SU-DHL-6 (cell line): ENCODE measurements around the gene SDF2L1.

ENCODE experiments used
- H2AFZ ChIP-seq: fragments of 200-600 bp; sonication (generic); 2 replicates; pipeline ENCODE4 v1.6.1; 2014; ENCODE audit warnings: low read depth, mild to moderate bottlenecking, moderate library complexity, mixed read lengths, antibody characterized with exemption, low read length; ENCODE audit not compliant: severe bottlenecking
- H3F3A ChIP-seq: fragments of 200-600 bp; shearing (Covaris generic); 2 replicates; pipeline ENCODE4 v1.6.0; 2016; ENCODE audit warnings: antibody characterized with exemption, mild to moderate bottlenecking; ENCODE audit not compliant: insufficient read depth
- H3K27ac ChIP-seq: fragments of 200-600 bp; sonication (generic); 2 replicates; pipeline ENCODE4 v1.5.1; 2016; ENCODE audit warnings: low read depth, mild to moderate bottlenecking, low read length, moderate library complexity, mixed read lengths
- H3K27me3 ChIP-seq: fragments of 200-600 bp; sonication (generic), shearing (Covaris generic); 2 replicates; pipeline ENCODE4 v1.6.0; 2014; ENCODE audit warnings: mild to moderate bottlenecking, low read length
- H3K36me3 ChIP-seq: fragments of 200-600 bp; sonication (generic); 2 replicates; pipeline ENCODE4 v1.6.1; 2014; ENCODE audit warnings: mild to moderate bottlenecking, low read length, mixed read lengths
- H3K4me2 ChIP-seq: fragments of 300-600, 200-600 bp; shearing (Covaris generic), sonication (generic); 2 replicates; pipeline ENCODE4 v1.6.0; 2014; ENCODE audit warnings: low read length, low read depth, mild to moderate bottlenecking; ENCODE audit not compliant: poor library complexity, severe bottlenecking
- H3K4me3 ChIP-seq: fragments of 200-600 bp; sonication (generic); 2 replicates; pipeline ENCODE4 v1.5.1; 2014; ENCODE audit warnings: antibody characterized with exemption, low read length, mild to moderate bottlenecking, mixed read lengths; ENCODE audit not compliant: insufficient read depth, poor library complexity, severe bottlenecking
- H3K79me2 ChIP-seq: fragments of 200-600 bp; sonication (generic); 2 replicates; pipeline ENCODE4 v1.6.1; 2014; ENCODE audit warnings: mild to moderate bottlenecking, low read length, moderate library complexity; ENCODE audit not compliant: insufficient read depth
- H3K9ac ChIP-seq: fragments of 200-600 bp; sonication (generic); 2 replicates; pipeline ENCODE4 v1.7.0; 2014; ENCODE audit warnings: mild to moderate bottlenecking, low read length
- H3K9me2 ChIP-seq: fragments of 200-600 bp; sonication (generic); replicated peaks from 2 replicates; pipeline ENCODE4 v1.6.1; 2014; ENCODE audit warnings: low read length; ENCODE audit not compliant: insufficient read depth
- H3K9me3 ChIP-seq: fragments of 200-600 bp; sonication (generic); 2 replicates; pipeline ENCODE4 v1.6.1; 2014; ENCODE audit warnings: low read length, mixed read lengths; ENCODE audit not compliant: insufficient read depth
- H4K20me1 ChIP-seq: fragments of 200-600 bp; sonication (generic); 2 replicates; pipeline ENCODE4 v1.6.1; 2014; ENCODE audit warnings: low read depth, mild to moderate bottlenecking, antibody characterized with exemption, low read length, moderate library complexity, mixed read lengths
- EZH2phosphoT487 ChIP-seq: fragments of 200-600 bp; sonication (generic), shearing (Covaris generic); conservative IDR thresholded peaks from 2 replicates; pipeline ENCODE4 v1.6.1; 2018; ENCODE audit warnings: mild to moderate bottlenecking, antibody characterized with exemption, low read length, moderate library complexity, mixed read lengths
- TF ChIP-seq, protein P1 (sequence below): fragments of 200-600 bp; sonication (generic); IDR thresholded peaks from one replicate; pipeline ENCODE4 v1.5.1; 2017; ENCODE audit warnings: antibody characterized with exemption, mild to moderate bottlenecking, low read length, moderate library complexity; ENCODE audit not compliant: insufficient read depth, poor library complexity, severe bottlenecking

SDF2L1 gene

DNA sequence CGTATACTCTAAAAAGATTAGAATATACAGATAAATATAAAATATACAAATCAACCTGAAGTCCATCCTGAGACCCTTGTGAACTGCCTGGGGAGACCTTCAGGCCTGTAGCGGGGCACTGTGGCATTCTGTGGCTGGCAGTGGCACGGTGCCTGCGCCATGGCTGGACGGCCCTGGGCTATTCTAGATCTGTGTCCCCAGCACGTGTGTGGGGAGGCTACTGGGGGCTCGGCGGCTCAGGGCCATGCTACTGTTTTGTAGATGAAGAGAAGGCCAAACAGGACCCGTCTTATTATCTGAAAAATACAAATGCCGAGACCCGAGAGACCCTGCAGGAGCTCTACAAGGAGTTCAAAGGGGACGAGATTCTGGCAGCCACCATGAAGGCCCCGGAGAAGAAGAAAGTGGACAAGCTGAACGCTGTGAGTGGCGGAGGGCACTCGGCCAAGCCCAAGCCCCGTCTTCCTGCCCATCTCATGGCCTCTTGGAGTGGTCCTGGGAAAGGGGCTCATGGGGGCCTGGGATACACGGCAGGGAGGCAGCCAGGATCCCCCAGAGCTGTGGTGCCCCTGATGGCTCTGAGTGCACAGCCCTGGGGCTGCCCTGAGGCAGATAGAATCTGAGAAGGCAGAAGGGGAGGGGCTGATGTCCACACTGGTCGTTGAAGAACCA lies 42.5 kb downstream of the SDF2L1 start:
- Histone ChIP-seq H3F3A (no peaks in the 10 kb centered on the region), H3K27ac (no peak overlapping the region), H3K79me2 (no peaks in the 10 kb centered on the region), H3K36me3 (no peaks in the 10 kb centered on the region), H4K20me1 (no peaks in the 10 kb centered on the region), H3K4me2 (no peak overlapping the region), H3K9me3 (no peaks in the 10 kb centered on the region), H2AFZ (no peak overlapping the region), H3K4me3 (no peak overlapping the region), H3K9ac (no peak overlapping the region), H3K27me3 (no peaks in the 10 kb centered on the region), H3K9me2 (no peaks in the 10 kb centered on the region)
- TF ChIP-seq, protein P1, sequence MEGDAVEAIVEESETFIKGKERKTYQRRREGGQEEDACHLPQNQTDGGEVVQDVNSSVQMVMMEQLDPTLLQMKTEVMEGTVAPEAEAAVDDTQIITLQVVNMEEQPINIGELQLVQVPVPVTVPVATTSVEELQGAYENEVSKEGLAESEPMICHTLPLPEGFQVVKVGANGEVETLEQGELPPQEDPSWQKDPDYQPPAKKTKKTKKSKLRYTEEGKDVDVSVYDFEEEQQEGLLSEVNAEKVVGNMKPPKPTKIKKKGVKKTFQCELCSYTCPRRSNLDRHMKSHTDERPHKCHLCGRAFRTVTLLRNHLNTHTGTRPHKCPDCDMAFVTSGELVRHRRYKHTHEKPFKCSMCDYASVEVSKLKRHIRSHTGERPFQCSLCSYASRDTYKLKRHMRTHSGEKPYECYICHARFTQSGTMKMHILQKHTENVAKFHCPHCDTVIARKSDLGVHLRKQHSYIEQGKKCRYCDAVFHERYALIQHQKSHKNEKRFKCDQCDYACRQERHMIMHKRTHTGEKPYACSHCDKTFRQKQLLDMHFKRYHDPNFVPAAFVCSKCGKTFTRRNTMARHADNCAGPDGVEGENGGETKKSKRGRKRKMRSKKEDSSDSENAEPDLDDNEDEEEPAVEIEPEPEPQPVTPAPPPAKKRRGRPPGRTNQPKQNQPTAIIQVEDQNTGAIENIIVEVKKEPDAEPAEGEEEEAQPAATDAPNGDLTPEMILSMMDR = no peak
- TF ChIP-seq EZH2phosphoT487 = no peak

- Histone ChIP-seq H4K20me1 (no peaks in the 10 kb centered on the region), H3K9me2 (no peaks in the 10 kb centered on the region), H3K4me2 (no peak overlapping the region), H3K79me2 (no peaks in the 10 kb centered on the region), H3K9ac (no peak overlapping the region), H2AFZ (no peak overlapping the region), H3K27ac (no peak overlapping the region), H3K9me3 (no peaks in the 10 kb centered on the region), H3K36me3 (no peaks in the 10 kb centered on the region), H3K4me3 (no peak overlapping the region), H3F3A (no peaks in the 10 kb centered on the region), H3K27me3 (no peaks in the 10 kb centered on the region)
- TF ChIP-seq EZH2phosphoT487 = no peak
- TF ChIP-seq, protein P1 = no peak
Measured at GRCh38 chr22:21685164-21685513, 43.0 kb downstream of the SDF2L1 start.

DNA sequence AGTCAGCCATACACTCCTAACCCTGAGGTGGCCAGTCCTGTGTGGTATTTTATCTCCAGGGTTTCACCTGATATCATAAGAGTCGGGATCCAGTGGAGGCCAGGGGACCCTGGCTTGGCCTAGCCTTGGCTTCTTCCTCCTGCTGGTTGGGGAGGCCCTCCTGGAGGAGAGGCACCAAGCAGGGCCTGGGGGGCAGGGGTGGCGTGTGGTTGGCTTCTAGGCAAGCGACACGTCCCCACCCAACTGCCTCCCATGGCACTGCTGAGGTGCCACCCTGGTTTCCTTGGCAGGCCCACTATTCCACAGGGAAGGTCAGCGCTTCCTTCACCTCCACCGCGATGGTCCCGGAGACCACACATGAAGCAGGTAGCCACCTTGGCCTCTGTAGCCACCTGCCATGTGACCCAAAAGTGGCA lies 44.1 kb downstream of the SDF2L1 start:
- H3K4me2 ChIP-seq = no peak overlapping the region
- TF ChIP-seq, protein P1 = no peak
- TF ChIP-seq EZH2phosphoT487 = no peak
- H3K36me3 ChIP-seq = no peaks in the 10 kb centered on the region
- H3K79me2 ChIP-seq = no peaks in the 10 kb centered on the region
- H4K20me1 ChIP-seq = no peaks in the 10 kb centered on the region
- no peak overlapping the region for H3K4me3 ChIP-seq
- H3K27ac ChIP-seq = no peak overlapping the region
- H3K9me3 ChIP-seq = no peaks in the 10 kb centered on the region
- no peaks in the 10 kb centered on the region for H3K27me3 ChIP-seq
- H3K9me2 ChIP-seq = no peaks in the 10 kb centered on the region
- no peak overlapping the region for H3K9ac ChIP-seq
- H2AFZ ChIP-seq = no peak overlapping the region
- H3F3A ChIP-seq = no peaks in the 10 kb centered on the region
